ENCODE measurements around the gene P2RX1. TPM values are rescaled to one million over a fixed set of nuclear protein-coding genes. Genes with fewer than 3 reads are reported as not detected.

P2RX1 gene
- total and polyA plus RNA-seq, 8 donors = 1.7 to 12.1 (median 2.3) TPM

GRCh38 chr17:3963237-3964201 lies 47.3 kb upstream of the P2RX1 start:
- peaks cover 0 to 16% of the 10 kb centered on the region in 2 donors for H3K27me3 ChIP-seq
- DNase-seq (peak in 2 of 4 donors; percentile 63 to 86), ATAC-seq (no peak)
- no peaks in the 10 kb centered on the region for H3K9me3 ChIP-seq
- intact Hi-C loops (cut with DNase I) = no loop called here
- peak overlapping the region in 1 of 2 donors; percentile 66 for H3K4me3 ChIP-seq
- H3K4me1 ChIP-seq = peaks cover 9 to 67% of the 10 kb centered on the region in 2 donors
- peak overlapping the region in 1 of 2 donors; percentile 90 for H3K27ac ChIP-seq
- H3K36me3 ChIP-seq = no peaks in the 10 kb centered on the region
- TF ChIP-seq CTCF (IDR thresholded peaks at IDR 0.05) = no peak

- no peak for TF ChIP-seq CTCF (IDR thresholded peaks at IDR 0.05)
- peaks cover 9 to 67% of the 10 kb centered on the region in 2 donors for H3K4me1 ChIP-seq
- H3K27me3 ChIP-seq = peaks cover 0 to 16% of the 10 kb centered on the region in 2 donors
- DNase-seq (no peak), ATAC-seq (no peak)
- H3K4me3 ChIP-seq = peak overlapping the region in 1 of 2 donors; percentile 66
- no peaks in the 10 kb centered on the region for H3K36me3 ChIP-seq
- intact Hi-C loops (cut with DNase I) = no loop called here
- no peaks in the 10 kb centered on the region for H3K9me3 ChIP-seq
- H3K27ac ChIP-seq = peak overlapping the region in 1 of 2 donors; percentile 90
Measured at GRCh38 chr17:3962965-3963236, 46.6 kb upstream of the P2RX1 start.

GRCh38 chr17:3962217-3962964 lies 46.1 kb upstream of the P2RX1 start:
- Histone ChIP-seq H3K9me3 (no peaks in the 10 kb centered on the region), H3K27me3 (peaks cover 0 to 16% of the 10 kb centered on the region in 2 donors), H3K27ac (peak overlapping the region in 1 of 2 donors; percentile 90), H3K4me1 (peaks cover 9 to 67% of the 10 kb centered on the region in 2 donors), H3K36me3 (no peaks in the 10 kb centered on the region), H3K4me3 (peak overlapping the region in 1 of 2 donors; percentile 66)
- ATAC-seq (no peak), DNase-seq (no peak)
- intact Hi-C loops (cut with DNase I) = no loop called here
- TF ChIP-seq CTCF (IDR thresholded peaks at IDR 0.05) = no peak

- Histone ChIP-seq H3K36me3 (no peaks in the 10 kb centered on the region), H3K9me3 (no peaks in the 10 kb centered on the region), H3K27ac (peak overlapping the region in 1 of 2 donors; percentile 90), H3K4me1 (peaks cover 9 to 67% of the 10 kb centered on the region in 2 donors), H3K27me3 (peaks cover 0 to 16% of the 10 kb centered on the region in 2 donors), H3K4me3 (no peak overlapping the region)
- DNase-seq (peak in 1 of 4 donors; percentile 55), ATAC-seq (no peak)
- intact Hi-C loops (cut with DNase I) = no loop called here
- no peak for TF ChIP-seq CTCF (IDR thresholded peaks at IDR 0.05)
Measured at GRCh38 chr17:3961564-3962047, 45.3 kb upstream of the P2RX1 start.

- no peak for TF ChIP-seq CTCF (IDR thresholded peaks at IDR 0.05)
- ATAC-seq (no peak), DNase-seq (peak in 2 of 4 donors; percentile 40 to 77)
- Histone ChIP-seq H3K27ac (peak overlapping the region in 1 of 2 donors; percentile 90), H3K27me3 (peaks cover 0 to 16% of the 10 kb centered on the region in 2 donors), H3K9me3 (no peaks in the 10 kb centered on the region), H3K4me3 (no peak overlapping the region), H3K36me3 (no peaks in the 10 kb centered on the region), H3K4me1 (peaks cover 9 to 68% of the 10 kb centered on the region in 2 donors)
- intact Hi-C loops (cut with DNase I) = no loop called here
Measured at GRCh38 chr17:3960764-3961163, 44.5 kb upstream of the P2RX1 start.

Data from left lung (tissue), 10 donors.